Dedifferentiated amniotic fluid mesenchymal stem cell (primary cell): Measurements from ENCODE around the gene CHAC2.
A peak's percentile ranks its signal among the peaks of the same experiment; 100 is the strongest.
"Not testable (repeated sequence)": the region's sequence is repeated elsewhere in the genome, so short reads cannot be mapped to it uniquely, and the experiment has no call there.

Source experiments
- DNase-seq: peaks from one replicate; pipeline ENCODE4 v3.0.0-alpha.2; 2016; ENCODE audit errors: extremely low spot score

Gene CHAC2

DNA sequence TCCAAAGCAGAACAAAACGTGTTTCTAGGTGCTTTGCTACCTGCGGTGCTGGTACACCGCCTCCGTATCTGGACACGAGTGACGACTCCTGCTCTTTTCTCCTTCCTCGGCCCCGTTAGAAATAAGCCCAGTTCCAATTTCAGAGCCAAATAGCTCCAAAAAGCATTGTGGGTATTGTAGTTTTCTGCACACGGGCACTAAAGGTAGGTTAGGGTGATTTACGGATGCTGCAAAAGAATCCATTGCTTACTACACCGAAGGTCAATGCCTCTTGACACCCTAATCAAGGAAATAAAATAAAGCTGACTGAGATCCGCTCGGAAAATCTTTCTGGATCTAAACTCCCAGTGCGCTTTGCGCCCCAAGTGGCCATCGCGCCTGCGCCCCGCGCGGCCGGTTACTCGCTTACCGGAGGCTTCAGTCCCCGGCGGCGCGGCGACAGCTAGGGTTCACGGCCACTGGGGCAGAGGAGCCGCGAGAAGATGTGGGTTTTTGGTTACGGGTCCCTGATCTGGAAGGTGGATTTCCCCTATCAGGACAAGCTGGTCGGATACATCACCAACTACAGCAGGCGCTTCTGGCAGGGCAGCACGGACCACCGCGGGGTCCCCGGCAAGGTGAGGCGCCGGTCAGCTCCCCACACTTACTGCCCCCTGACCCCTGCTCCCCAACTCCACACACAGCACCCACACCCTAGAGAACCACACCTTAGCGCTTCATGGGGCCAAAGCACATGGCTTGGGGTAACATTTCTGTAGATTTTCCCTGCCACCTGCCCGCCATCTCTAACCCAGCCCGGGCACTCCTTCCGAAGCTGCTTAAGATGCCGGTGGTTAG, at the start of gene CHAC2:
Gene CHAC2 (plus strand): TSS at position 400 of the 837 bp plus-strand sequence. CDS start 83 bp downstream, at position 483.
- peak; percentile 63 for DNase-seq

DNA sequence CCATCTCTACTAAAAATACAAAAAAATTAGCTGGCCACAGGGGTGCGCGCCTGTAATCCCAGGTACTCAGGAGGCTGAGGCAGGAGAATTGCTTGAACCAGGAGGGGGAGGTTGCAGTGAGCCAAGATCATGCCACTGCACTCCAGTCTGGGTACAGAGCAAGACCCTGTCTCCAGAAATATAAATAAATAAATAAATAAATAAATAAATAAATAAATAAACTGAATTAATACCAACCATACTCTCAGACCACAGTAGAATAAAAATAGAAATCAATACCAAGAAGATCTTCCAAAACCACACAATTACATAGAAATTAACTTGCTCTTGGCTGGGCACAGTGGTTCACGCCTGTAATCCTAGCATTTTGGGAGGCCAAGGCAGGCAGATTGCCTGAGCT, 46.7 kb upstream of the CHAC2 start:
- DNase-seq = not testable (repeated sequence)

DNA sequence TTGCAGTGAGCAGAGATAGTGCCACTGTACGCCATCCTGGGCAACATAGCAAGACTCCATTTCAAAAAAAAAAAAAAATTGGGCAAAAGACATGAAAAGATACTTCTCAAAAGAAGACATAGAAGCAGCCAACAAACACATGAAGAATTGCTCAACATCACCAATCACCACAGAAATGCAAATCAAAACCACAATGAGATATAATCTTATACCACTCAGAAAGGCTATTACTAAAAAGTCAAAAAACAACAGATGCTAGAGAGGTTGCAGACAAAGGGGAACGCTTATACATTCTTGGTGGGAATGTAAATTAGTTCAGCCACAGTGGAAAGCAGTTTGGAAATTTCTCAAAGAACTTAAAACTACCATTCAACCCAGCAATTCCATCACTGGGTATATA, 43.1 kb upstream of the CHAC2 start:
- DNase-seq = peak; percentile 63

DNA sequence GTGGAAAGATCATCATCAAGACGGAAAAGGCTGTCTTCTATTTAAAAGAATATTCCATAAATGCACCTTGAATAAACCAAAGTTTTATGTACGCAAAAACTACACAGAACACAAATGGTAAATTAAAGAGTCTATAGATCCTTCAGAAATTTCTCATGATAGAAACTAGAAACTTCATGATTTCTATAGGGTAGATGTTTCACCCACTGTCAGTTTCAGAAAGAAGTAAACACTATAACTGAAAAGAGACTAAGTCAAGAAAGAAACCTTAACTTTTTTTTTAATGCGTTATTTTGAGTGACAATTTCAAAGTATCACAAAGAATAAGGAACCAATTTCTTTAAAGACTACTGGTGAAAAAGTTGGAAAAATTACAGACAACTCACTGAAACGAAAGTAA, 41.9 kb upstream of the CHAC2 start:
- DNase-seq = no peak

DNA sequence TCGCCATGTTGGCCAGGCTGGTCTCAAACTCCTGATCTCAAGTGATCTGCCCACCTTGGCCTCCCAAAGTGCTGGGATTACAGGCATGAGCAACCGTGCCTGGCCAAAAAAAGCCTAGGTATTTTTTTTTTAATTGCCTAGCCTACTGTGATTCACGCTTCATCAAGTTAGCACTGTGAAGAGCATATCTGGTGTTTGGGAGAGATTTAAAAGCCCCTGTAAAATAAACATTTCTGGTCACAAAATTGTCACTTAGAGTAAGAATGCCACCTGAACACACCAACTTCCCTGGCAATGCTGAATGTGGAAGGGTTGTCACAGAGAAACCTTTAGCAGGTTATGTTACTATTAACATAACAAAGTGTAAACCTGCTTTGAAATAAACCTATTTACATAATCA, 39.7 kb upstream of the CHAC2 start:
- no peak for DNase-seq

DNA sequence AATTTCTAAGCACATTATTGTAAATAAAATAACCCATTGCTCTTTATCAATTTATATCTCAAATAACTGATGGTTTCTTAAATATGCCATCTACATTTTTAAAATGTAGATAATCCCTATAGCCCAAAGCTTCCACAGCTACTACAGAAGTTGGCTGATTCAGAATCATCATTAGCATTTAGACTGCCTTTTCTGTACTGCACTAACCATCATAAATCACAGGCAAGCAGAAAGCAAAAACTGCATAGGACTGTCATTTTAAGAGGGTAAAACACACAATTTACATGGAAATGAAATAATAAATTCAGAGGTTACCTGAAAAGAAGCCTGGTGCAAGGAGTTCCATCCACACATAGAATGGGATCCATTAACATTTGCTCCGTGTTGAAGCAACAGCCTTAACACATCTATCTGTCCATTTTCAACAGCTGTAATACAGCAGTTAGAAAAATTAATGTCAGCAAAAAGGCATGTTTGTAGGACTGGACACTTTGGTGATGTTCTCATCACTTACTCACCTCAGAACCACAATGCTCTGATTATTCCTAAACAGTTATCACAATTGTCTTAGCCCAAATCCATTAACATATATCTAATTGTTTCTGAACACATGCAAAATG, 38.4 kb upstream of the CHAC2 start:
- DNase-seq = no peak

DNA sequence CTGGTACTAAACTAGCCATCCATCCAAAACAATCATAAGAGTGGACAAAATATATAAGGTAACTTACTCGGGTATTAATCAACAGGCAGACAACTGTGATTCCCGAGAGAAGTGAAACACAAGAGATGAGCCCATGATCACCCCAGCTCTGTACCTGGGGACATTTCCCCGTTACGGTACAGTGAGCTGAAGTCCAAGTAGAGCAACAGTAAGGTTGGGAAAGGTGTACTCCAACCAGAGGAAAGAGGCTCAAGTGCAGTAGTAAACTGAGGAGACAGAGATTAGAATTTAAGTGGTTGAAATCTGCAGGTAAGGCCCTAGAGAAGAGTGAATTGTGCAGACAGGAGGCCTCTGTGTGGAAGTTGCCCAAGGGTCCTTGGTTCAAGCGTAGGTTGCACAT, 30.5 kb upstream of the CHAC2 start:
- DNase-seq = no peak

DNA sequence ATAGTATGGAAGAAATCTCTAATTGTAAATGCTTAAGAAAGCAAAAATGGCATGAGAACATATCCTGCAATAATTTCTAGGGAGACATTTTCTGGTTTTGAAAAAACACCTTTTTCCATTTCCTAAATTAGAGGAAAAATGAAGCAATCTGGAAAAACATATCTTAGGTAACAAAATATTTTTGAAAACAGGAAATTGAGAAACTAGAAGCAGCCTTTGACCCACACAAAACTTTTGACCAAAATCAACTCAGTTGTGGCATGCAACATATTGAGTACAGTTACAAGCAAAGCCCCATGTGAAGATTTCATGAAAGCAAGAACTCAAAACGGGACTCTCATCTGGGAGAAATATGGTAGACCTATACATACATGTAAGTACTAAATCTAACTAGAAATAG, 28.6 kb upstream of the CHAC2 start:
- DNase-seq = no peak

DNA sequence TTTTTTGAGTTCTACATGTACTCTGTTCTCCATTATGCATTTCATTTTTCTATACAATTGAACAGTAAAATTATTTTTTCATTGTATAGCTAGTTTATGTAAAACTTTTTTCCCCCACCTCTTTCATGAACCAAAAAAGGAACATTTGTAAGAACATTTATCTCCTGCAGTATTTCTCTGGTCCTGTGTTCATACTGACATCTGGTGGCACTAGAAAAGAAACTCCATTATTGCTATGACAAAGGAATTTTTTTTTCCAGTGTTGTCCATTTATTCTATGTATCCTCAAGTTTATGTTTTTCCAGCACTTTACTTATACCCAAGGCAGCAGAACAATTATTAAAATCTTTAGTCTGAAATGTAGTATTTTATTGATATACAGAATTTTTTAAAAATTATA, 27.4 kb upstream of the CHAC2 start:
- peak; percentile 59 for DNase-seq

DNA sequence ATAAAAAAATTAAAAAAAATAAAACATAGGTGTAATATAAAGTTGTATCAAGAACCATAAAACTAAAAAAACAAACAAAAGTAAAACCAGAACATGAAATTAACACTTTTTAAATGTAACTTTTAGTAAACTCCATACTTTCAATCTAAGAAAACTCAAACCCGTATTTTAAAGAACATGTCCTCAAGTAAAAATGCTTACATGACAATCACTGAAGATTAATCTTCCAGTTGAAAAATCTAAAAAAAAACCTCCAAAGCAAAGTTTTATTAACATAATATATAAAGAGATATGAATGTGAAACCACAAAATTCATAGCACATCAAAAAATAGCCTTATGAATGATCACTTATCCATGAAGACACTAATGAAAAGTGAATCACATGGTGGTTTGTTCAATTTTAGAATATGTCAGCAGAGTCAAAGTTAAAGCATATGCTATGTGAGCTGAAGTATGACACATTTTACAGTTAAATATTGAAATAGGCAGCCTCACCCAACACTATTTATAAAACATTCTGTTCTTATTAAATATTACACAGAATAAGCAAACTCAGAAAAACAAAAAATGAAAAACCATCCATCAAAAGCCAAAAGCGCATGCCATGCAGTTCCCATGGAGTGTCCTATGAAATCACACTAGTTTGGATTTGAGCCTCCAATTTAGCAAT, 23.1 kb upstream of the CHAC2 start:
- DNase-seq = no peak

DNA sequence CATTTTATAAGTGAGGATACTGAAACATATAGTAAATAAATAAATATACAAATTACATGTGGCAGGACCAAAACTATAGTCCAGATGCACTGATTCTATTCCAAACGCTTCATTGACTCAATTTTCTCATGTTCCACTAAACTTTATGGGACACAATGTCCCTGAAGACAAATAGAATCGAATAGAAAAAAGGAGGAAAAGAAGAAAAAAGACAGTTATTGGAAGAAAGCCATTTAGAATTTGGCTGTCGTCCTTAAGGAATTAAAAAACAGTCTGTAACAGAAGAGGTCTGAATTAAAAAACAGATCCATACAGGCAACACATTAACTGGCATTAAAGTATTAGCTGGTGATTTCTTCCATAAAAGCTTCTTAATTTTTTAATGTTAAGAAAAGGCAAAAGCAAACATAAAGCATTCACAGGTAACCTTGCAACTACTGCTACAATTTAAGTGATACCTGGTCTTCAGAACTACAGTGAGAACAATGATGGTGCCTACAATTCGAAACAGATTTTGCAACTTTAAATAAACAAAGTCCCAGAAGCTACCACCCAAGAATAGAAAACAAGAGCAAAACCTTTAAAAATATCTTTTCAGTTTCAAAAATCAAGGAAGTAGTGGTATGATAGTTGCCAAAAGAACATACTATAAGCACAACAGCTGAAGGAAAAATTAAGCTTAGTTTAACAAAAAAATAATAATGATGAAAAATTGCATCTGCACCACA, 17.4 kb upstream of the CHAC2 start:
- DNase-seq = no peak

DNA sequence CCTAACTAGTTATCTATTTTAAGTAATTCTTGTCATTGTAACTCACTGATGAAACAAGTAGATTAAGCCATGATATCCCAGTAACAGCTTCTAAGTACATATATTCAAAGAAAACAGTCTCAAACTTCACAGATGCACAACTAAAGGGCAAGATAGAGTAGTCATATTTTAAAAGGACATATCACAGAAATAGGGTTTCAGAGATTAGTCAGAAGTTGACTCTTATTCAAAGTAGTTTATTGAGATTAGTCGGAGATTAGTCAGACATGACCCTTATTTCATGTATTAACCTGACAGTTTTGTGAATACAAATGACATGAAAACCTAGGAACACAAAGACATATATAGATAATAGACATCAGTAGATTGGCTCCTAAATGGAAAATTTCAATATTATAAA, 15.9 kb upstream of the CHAC2 start:
- DNase-seq = no peak

DNA sequence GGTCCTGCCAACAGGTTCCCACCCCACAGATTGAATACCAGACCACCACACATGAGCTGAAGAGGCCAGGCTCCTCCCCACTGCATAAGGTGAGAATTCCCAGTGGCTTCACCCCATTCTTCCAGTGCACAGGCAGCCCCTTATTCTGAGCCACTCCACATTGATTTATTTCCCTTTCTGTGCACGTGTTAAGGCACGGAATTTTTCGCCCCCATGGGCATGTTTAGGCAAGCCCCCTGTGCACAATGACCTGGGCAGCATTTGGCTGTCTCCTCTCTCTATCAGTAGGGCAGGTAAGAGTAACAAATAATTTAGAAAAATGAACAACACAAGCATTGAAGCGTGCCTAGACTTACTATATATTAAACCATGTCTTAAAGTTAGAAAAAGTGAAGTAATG, 15.2 kb upstream of the CHAC2 start:
- no peak for DNase-seq

DNA sequence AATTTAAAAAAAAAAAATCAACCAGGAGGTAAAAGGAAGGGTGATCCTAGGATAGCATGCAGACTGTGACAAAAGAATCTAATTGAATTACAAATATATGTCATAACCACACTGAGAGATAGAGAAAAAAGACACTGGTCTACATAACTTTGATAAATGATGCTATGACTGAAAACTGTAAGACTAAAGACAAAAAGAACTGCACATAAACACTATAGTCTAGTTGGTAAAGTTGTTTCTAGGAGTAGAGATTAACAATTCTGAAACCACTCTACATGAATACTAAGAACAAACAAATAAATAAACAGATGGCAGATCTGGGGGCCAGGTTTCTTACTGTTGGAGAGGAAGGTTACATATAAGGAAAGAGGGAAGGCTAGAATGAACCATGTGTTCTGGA, 14.6 kb upstream of the CHAC2 start:
- no peak for DNase-seq

DNA sequence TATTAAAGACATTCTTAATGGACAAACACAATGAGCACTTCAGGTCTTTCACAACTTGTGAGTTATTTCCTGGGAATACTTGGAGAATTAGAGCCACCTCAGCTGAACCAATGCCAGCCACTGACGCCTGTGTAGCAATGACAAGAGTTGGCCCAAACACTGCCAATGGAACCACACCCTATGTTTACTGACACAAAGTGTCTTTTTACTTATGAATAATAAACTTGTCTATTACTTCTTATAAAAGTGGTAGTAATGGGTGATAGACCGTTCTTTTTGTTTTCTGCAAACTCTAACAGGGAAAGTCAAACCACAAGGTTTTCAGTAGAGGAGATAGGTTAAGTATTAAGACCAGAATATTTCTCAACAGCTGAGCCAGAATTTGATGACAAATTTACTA, 12.5 kb upstream of the CHAC2 start:
- no peak for DNase-seq

DNA sequence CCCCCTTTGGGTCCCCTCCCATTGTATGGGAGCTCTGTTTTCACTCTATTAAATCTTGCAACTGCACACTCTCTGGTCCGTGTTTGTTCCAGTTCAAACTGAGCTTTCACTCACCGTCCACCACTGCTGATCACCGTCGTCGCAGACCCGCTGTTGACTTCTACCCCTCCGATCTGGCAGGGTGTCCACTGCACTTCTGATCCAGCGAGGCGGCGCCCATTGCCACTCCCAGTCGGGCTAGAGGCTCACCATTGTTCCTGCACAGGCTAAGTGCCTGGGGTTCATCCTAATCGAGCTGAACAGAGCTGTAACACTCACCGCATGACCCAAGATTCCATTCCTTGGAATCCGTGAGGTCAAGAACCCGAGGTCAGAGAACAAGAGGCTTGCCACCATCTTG, 11.0 kb upstream of the CHAC2 start:
- DNase-seq = no peak

DNA sequence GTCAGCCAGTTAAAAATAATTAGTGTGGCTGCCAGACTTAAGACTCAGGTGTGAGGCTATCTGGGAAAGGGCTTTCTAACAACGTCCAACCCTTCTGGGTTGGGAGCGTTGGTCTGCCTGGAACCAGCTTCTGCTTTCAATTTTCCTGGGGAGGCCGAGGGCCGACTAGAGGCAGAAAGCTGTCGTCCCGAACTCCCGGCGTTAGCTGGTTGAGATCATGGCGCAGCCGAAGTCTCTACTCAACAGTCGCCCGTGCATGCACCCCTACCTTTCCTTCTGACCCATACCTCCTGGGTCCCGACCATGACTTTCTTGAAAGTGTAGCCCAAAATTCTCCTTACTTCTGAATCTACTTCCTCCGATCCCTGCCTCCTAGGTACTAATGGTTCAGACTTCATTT, 10.4 kb upstream of the CHAC2 start:
- DNase-seq = not testable (repeated sequence)

DNA sequence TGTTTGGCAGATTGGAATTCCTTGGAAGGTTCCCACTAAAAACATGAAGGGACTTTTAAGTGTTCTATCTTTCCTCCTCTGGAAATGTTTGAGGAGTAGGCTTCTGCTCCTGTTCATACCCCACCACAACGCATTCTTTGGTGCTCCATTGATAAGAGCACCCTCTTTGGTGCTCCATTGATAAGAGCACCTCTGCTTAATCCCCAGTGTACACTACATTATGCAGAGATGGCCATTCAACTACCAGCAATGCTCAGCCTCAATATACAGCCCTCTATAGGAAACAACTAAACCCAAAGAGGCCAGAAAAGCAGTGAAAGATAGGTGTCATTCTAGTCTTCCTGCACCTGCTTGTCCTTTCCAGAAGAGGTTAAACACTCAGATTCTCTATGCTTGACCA, 1.8 kb upstream of the CHAC2 start:
- DNase-seq = no peak

DNA sequence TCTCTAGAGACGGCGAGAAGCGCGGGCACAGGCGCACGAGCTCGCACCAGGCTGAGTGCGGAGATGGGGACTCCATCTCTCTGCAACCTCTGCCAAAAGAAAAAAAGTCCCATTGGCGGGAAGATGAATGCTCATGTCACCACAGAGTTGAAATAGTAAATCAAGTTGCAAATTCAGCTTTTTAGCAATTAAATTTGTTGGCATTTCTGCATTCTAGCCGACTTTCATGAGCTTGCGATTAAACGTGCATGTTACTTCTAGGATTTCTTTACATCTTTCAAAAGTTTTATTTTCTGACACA, 588 bp downstream of the CHAC2 start:
- peak; percentile 36 for DNase-seq

DNA sequence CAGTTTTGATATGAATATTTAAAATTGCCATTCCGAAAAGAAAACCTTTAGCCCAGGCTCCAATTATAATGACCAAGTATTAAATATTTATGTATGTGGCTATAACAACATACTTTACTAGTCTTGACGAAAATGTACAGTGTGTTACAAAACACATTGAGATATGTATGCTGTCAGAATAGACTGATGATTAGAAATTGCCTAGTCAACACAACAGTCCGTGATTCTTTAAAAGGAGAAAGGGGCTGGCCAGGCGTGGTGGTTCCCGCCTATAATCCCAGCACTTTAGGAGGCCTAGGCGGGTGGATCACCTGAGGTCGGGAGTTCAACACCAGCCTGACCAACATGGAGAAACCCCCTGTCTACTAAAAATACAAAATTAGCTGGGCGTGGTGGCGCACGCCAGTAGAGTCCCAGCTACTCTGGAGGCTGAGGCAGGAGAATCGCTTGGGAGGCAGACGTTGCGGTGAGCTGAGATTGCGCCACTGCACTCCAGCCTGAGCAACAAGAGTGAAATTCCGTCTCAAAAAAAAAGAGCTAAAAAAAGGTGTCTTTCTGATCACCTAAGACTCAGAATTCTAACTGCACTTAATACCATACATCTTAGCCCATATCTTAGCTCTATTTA, 1.8 kb downstream of the CHAC2 start:
- DNase-seq = no peak

DNA sequence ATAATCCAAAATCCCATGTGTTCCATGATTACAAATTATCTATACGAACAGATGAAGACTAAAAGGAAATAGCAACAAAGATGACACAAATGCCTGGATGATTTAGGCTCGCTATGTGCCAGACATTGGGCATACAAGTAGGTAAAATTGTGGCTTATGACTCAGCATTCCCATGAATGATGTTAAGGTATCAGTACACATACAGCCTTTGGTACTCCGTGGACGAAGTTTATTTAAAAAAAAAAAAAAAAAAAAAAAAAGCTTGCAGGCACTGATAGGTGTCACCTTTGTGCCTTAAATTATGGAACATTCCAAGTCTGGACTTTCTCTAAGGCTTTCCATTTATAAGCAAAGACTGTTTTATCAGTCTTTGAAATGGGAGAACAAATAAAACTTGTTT, 2.7 kb downstream of the CHAC2 start:
- no peak for DNase-seq

DNA sequence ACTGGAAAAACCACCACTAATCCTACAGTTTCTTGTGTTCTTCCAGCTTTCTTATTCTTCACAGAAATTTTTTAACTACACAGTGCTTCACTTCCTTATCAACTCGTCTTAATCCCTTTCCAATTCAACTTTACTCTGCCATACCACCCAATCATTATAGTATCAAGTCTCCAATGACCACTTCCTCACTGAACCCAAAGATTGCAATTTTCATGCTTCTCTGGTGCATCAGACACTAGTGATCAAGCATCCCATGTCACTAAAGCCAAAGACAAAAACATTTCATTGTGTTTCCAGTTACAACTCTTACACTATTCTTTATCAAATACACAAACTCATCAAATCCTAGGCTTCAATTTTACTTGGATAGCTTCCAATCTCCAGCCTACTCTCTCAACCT, 9.5 kb downstream of the CHAC2 start:
- DNase-seq = no peak
